Activated CD8-positive, alpha-beta T cell treated with anti-CD3 and anti-CD28 coated beads for 36 hours (primary cell): ENCODE data around the gene WNT3A. TPM values are rescaled to one million over a fixed set of nuclear protein-coding genes. Genes with fewer than 3 reads are reported as not detected.

ENCODE experiments used
- ATAC-seq: fragments of 200-7000 bp; cut with Tn5 transposase; one replicate; pipeline ENCODE4 v1.10.0; 2021; ENCODE audit warnings: mild to moderate bottlenecking, moderate library complexity
- CTCF ChIA-PET: fragments of 350-600 bp; sonication (Branson Sonifier 250); formaldehyde crosslinking; loops from one replicate; lab custom pipeline; 2021; ENCODE audit warnings: antibody characterized with exemption; lab: Charles Lee
- POLR2A ChIA-PET: fragments of 350-600 bp; sonication (Branson Sonifier 250); formaldehyde crosslinking; loops from one replicate; lab custom pipeline; 2021; ENCODE audit warnings: antibody characterized with exemption; lab: Charles Lee
- DNase-seq: peaks from one replicate; pipeline ENCODE4 v3.0.0-alpha.2; 2020
- H3K27ac Mint-ChIP-seq: one replicate; pipeline ENCODE4 v1.8.0; 2021; ENCODE audit warnings: mild to moderate bottlenecking, mixed read lengths
- H3K27me3 Mint-ChIP-seq: one replicate; pipeline ENCODE4 v1.8.0; 2021; ENCODE audit warnings: mixed read lengths
- H3K36me3 Mint-ChIP-seq: one replicate; pipeline ENCODE4 v1.8.0; 2021; ENCODE audit warnings: low read depth, mixed read lengths
- H3K4me1 Mint-ChIP-seq: one replicate; pipeline ENCODE4 v1.8.0; 2021; ENCODE audit warnings: low read depth, mixed read lengths
- H3K4me3 Mint-ChIP-seq: one replicate; pipeline ENCODE4 v1.8.0; 2021; ENCODE audit warnings: mild to moderate bottlenecking, moderate library complexity, mixed read lengths
- H3K9me3 Mint-ChIP-seq: one replicate; pipeline ENCODE4 v1.8.0; 2021; ENCODE audit warnings: mixed read lengths
- CTCF ChIP-seq: fragments of 200-600 bp; IDR thresholded peaks from one replicate; pipeline ENCODE4 v1.8.0; 2022; ENCODE audit warnings: antibody characterized with exemption, mild to moderate bottlenecking
- intact Hi-C: fragments of 100-400 bp; cut with micrococcal nuclease; formaldehyde crosslinking; loops from one replicate; pipeline ENCODE4 v1.10.0; 2022
- total RNA-seq, 2 experiments: library from RNA; stranded (reverse); gene quantifications; one replicate each; pipeline ENCODE4 v1.2.3, GENCODE V29; 2021

Gene WNT3A
- total RNA-seq, 2 experiments from 2014 or later, result not detected

- ChIA-PET CTCF (no interaction called here), POLR2A (no interaction called here)
- Mint-ChIP-seq H3K4me3 (no peak overlapping the region), H3K36me3 (no peaks in the 10 kb centered on the region), H3K9me3 (no peaks in the 10 kb centered on the region), H3K27ac (no peak overlapping the region), H3K4me1 (no peaks in the 10 kb centered on the region), H3K27me3 (peaks cover 16% of the 10 kb centered on the region)
- no peak for TF ChIP-seq CTCF
- DNase-seq, result no peak
- intact Hi-C loops, result no loop called here
- no peak for ATAC-seq
Measured at GRCh38 chr1:228029281-228029680, 22.5 kb downstream of the WNT3A start.

GRCh38 chr1:228030451-228031201 lies 23.8 kb downstream of the WNT3A start:
- ChIA-PET POLR2A (no interaction called here), CTCF (no interaction called here)
- Mint-ChIP-seq H3K27ac (no peak overlapping the region), H3K4me3 (no peak overlapping the region), H3K36me3 (no peaks in the 10 kb centered on the region), H3K9me3 (no peaks in the 10 kb centered on the region), H3K27me3 (peaks cover 16% of the 10 kb centered on the region), H3K4me1 (no peaks in the 10 kb centered on the region)
- intact Hi-C loops, result no loop called here
- DNase-seq (no peak), ATAC-seq (no peak)
- TF ChIP-seq CTCF, result no peak

- H3K36me3 Mint-ChIP-seq, result no peaks in the 10 kb centered on the region
- no peaks in the 10 kb centered on the region for H3K9me3 Mint-ChIP-seq
- ATAC-seq, result no peak
- no peak overlapping the region for H3K27ac Mint-ChIP-seq
- DNase-seq, result no peak
- no peak overlapping the region for H3K4me3 Mint-ChIP-seq
- no peak for TF ChIP-seq CTCF
- ChIA-PET POLR2A (no interaction called here), CTCF (no interaction called here)
- no peaks in the 10 kb centered on the region for H3K4me1 Mint-ChIP-seq
- peaks cover 18% of the 10 kb centered on the region for H3K27me3 Mint-ChIP-seq
- intact Hi-C loops, result no loop called here
Measured at GRCh38 chr1:228031276-228031995, 24.6 kb downstream of the WNT3A start.

- no peak for TF ChIP-seq CTCF
- CTCF ChIA-PET, result no interaction called here
- Mint-ChIP-seq H3K4me1 (no peaks in the 10 kb centered on the region), H3K27ac (no peak overlapping the region), H3K27me3 (peaks cover 22% of the 10 kb centered on the region), H3K36me3 (no peaks in the 10 kb centered on the region), H3K4me3 (no peak overlapping the region), H3K9me3 (no peaks in the 10 kb centered on the region)
- POLR2A ChIA-PET, result interaction anchor here (0.6 kb wide), 1 partner anchor 44 kb away, joined by 3 read pairs; no protein-coding TSS in a partner anchor
- DNase-seq (no peak), ATAC-seq (no peak)
- intact Hi-C loops, result no loop called here
Measured at GRCh38 chr1:228032041-228032440, 25.2 kb downstream of the WNT3A start.

- ChIA-PET POLR2A (no interaction called here), CTCF (interaction anchor here (1.2 kb wide), 1 partner anchor 29 kb away, joined by 3 read pairs; no protein-coding TSS in a partner anchor)
- ATAC-seq (no peak), DNase-seq (no peak)
- no peak for TF ChIP-seq CTCF
- intact Hi-C loops, result no loop called here
- H3K4me1 Mint-ChIP-seq, result peaks cover 2% of the 10 kb centered on the region
- H3K27me3 Mint-ChIP-seq, result peaks cover 27% of the 10 kb centered on the region
- no peaks in the 10 kb centered on the region for H3K9me3 Mint-ChIP-seq
- no peak overlapping the region for H3K27ac Mint-ChIP-seq
- H3K4me3 Mint-ChIP-seq, result no peak overlapping the region
- H3K36me3 Mint-ChIP-seq, result no peaks in the 10 kb centered on the region
Measured at GRCh38 chr1:228033376-228033775, 26.6 kb downstream of the WNT3A start.
